T-helper 9 cell (primary cell): ENCODE results near the gene ALS2.
"Not testable (repeated sequence)": the region's sequence is repeated elsewhere in the genome, so short reads cannot be mapped to it uniquely, and the experiment has no call there.

Experiments used
- DNase-seq: peaks from one replicate; pipeline ENCODE4 v3.0.0-alpha.2; 2020

ALS2 gene

DNA sequence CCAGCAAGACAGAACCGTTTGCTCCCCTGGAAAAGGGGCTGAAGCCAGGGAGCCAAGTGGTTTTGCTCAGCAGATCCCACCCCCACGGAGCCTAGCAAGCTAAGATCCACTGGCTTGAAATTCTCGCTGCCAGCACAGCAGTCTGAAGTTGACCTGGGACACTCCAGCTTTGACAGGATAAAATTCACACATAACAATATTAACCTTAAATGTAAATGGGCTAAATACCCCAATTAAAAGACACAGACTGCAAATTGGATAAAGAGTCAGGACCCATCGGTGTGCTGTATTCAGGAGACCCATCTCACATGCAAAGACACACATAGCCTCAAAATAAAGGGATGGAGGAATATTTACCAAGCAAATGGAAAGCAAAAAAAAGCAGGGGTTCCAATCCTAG is 109.5 kb downstream of the ALS2 start:
- not testable (repeated sequence) for DNase-seq

DNA sequence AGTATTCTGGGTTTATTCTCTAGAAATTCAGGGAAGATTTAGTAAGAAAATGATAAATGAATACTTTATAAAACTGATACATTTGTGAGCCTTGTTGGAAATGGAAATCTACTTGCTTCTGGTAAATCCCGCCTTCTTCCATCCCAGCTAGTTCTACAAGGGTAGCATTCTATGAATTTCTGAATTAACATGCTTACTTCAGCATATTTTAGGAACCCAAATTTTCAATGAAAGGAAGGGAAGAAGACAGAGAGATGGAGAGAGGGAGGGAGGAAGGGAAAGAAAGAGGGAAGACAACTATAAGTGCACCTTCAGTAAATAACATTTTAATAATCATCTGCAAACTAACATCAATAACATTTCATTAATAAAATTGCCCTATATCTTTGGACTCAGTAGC is 110.9 kb downstream of the ALS2 start:
- DNase-seq: no peak

DNA sequence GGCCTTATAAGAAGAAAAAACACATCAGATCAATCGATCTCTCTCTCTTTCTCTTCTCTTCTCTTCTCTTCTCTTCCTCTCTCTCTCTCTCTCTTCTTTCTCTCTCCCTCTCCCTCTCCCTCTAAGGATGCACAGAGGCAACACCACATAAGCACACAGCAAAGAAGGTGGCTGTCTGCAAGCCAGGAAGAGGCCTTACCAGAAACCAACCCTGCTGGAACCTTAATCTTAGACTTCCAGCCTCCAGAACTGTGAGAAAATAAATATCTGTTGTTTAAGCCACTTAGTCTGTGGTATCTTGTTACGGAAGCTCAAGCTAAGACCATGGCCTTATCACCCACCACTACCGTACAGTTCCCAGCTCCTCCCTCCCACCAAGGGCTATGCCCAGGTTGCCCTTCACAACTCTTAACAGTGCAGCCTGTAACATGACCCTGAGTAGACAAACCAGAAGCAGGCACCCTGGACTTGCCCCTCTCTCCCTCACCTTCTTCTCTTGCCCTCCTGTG is 112.3 kb downstream of the ALS2 start:
- no peak for DNase-seq

DNA sequence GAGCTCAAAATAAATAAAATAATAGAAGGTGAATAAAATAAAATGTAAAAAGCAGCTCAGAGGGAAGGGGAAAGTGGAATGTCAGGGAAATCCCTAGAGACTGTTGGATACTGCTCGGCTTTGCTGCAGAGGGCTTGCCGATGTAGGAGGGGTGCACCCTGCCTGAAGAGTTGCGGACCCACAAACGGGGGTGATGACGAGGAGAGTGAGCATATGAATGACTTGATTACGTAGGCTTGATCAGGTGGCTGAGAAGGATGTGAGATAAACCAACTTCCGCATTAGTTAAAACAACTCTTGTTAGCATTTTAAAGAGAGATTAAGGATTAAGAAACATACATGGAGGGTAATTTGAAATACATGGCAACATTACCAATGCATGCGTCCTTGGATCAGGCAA is 116.4 kb downstream of the ALS2 start:
- no peak for DNase-seq

- no peak for DNase-seq
Measured at GRCh38 chr2:201661366-201661765, 119.4 kb downstream of the ALS2 start.

- DNase-seq: no peak
Measured at GRCh38 chr2:201660293-201660895, 120.3 kb downstream of the ALS2 start.

- DNase-seq: no peak
Measured at GRCh38 chr2:201656740-201657139, 124.0 kb downstream of the ALS2 start.

- no peak for DNase-seq
Measured at GRCh38 chr2:201656102-201656501, 124.6 kb downstream of the ALS2 start.

- no peak for DNase-seq
Measured at GRCh38 chr2:201654616-201655384, 125.9 kb downstream of the ALS2 start.

DNA sequence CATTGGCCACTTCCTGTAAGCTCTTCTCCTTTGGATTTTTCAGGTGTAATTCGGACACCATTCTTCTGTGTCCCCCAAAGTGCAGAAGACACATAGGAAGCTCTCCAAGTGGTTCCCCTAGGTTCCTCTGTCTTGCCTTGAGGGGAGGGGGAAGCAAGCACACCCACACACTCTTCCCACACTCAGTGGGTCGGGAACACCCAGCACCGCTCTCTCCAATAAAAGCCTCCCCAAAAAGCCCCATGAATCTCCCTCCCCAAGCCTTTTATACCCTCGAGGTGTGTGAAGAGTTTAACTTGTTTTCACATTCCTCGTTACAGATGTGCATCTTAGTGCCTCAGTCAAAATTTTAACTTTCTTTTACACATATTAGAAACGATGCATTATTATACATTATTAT is 127.5 kb downstream of the ALS2 start:
- no peak for DNase-seq
